Retinal pigment epithelial cell (primary cell): ENCODE data around the gene MACROD1.

Experiments
- DNase-seq: peaks from one replicate; pipeline ENCODE4 v3.0.0-alpha.2; 2010; ENCODE audit warnings: low read depth
- H3K4me3 ChIP-seq: 2 replicates; pipeline ENCODE4 v1.5.1; 2011; ENCODE audit warnings: mild to moderate bottlenecking, low read length, control low read depth, moderate library complexity
- CTCF ChIP-seq: conservative IDR thresholded peaks from 2 replicates; pipeline ENCODE4 v1.5.1; 2011; ENCODE audit warnings: low read depth, low read length, control low read depth, inconsistent platforms

Gene MACROD1

GRCh38 chr11:64128255-64129006 is 37.5 kb downstream of the MACROD1 start:
- no peak for DNase-seq
- TF ChIP-seq CTCF: no peak

DNA sequence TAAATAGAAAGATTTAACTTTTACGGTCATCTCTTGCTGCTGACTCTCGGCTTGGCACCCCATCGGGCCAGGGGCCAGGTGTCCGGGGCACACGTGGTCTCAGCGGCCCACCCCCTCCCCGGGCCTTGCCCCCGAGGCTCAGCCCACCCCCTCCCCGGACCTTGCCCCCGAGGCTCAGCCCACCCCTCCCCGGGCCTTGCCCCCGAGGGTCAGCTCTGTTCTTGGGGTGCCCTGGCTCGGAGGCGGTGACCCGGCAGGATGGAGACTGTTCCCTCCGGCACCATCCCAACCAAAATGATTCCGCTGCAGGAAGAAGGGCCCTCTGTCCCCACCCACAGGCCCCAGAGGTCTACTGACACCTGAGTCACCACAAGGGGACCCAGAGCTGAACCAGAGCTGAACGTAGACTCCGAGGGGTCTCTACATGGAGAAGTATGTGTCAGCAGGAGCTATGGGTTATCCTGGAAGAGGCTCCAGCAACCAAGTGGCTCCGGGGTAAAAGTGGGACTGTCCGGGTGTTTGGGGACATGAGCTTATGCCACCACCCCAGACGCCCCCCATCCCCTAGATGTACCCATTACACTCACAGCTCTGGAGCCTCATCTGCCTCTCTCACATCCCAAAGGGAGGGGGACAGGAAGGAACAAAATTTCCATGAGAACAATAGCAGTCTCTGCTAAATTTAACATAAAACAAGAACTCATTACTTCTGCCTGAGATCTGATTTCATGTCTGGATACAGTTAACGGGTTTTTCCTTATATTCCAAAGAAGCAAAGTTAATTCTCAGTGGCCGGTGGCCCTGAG is 38.4 kb downstream of the MACROD1 start:
- no peak for DNase-seq
- H3K4me3 ChIP-seq: no peak overlapping the region
- TF ChIP-seq CTCF: no peak

More at GRCh38 chr11:64128255-64129006, 37.5 kb downstream of the MACROD1 start:
- H3K4me3 ChIP-seq: no peak overlapping the region

GRCh38 chr11:64126796-64127195 is 39.1 kb downstream of the MACROD1 start:
- H3K4me3 ChIP-seq: no peak overlapping the region

GRCh38 chr11:64126371-64126770 is 39.5 kb downstream of the MACROD1 start:
- no peak for DNase-seq
- TF ChIP-seq CTCF: no peak

More at GRCh38 chr11:64126796-64127195, 39.1 kb downstream of the MACROD1 start:
- no peak for TF ChIP-seq CTCF
- DNase-seq: no peak

GRCh38 chr11:64125676-64126075 is 40.2 kb downstream of the MACROD1 start:
- no peak for TF ChIP-seq CTCF
- no peak overlapping the region for H3K4me3 ChIP-seq
- DNase-seq: no peak

More at GRCh38 chr11:64126371-64126770, 39.5 kb downstream of the MACROD1 start:
- no peak overlapping the region for H3K4me3 ChIP-seq

DNA sequence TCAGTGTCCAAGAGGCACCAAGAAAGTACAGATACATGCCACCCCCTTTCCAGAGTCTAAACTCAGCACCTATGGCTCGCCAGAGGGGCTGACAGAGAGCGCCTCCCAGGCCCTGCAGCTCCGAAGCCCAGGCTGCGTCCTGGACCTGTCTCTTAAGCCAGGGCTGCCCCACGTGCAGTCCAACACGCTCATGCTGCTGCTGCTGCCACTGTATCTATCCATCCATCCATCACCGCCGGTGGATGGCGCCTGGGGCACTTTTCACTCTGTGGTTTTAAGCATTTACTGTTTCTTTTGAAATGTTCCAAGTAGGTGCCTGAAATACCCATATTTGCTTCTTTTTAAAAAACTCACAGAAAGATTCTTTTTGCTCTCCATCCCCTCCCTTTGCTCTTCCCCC is 41.8 kb downstream of the MACROD1 start:
- DNase-seq: no peak
- TF ChIP-seq CTCF: no peak
- H3K4me3 ChIP-seq: no peak overlapping the region

GRCh38 chr11:64123679-64124078 is 42.2 kb downstream of the MACROD1 start:
- no peak overlapping the region for H3K4me3 ChIP-seq
- TF ChIP-seq CTCF: no peak
- no peak for DNase-seq
